Measurements from ENCODE around the gene ZNF518A.
"Not testable (repeated sequence)": the region's sequence is repeated elsewhere in the genome, so short reads cannot be mapped to it uniquely, and the experiment has no call there.

Gene ZNF518A

GRCh38 chr10:96131621-96132020 lies 1.5 kb downstream of the ZNF518A start:
- DNase-seq (ENCODE audit: low read depth, low spot score), result no peak

GRCh38 chr10:96133135-96133534 lies 3.0 kb downstream of the ZNF518A start:
- DNase-seq (ENCODE audit: low read depth, low spot score), result no peak

GRCh38 chr10:96136810-96137209 lies 6.7 kb downstream of the ZNF518A start:
- DNase-seq (ENCODE audit: low read depth, low spot score), result no peak

DNA sequence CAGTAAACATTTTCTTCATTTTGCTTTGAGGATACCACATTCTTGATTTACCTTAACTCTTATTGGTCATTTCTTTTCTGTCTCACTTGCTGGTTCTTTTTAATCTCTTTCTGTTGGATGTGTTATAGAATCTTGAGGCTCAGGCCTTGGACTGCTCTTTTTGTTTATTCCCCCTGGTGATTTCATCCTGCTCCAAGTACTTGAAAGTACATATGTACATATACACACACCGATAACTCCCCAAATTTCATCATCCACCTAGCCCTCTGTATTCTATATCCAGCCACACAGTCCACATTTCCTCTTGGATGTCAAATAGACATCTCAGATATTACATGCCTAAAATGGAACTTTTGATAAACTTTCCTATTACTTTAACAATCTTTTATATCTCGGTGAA lies 7.5 kb downstream of the ZNF518A start:
- DNase-seq (ENCODE audit: low read depth, low spot score), result no peak

DNA sequence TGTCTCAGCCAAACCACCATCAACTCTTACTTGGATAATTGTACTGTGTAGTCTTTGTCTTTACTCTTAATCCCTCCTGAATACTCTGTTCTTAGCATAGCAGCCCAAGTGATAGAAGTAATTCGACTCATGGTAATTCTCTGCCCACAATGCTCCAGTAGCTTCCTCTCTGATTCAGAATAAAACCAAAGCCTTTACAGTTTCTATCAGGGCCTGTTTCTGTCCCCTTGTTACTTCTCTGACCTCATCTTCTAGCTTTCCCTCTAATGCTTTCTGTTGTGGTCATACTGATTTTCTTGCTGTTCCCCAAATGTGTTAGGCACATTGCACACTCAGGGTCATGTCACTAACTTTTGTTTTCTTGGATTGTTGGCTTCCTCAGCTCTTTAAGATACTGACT lies 8.0 kb downstream of the ZNF518A start:
- no peak for DNase-seq (ENCODE audit: low read depth, low spot score)

DNA sequence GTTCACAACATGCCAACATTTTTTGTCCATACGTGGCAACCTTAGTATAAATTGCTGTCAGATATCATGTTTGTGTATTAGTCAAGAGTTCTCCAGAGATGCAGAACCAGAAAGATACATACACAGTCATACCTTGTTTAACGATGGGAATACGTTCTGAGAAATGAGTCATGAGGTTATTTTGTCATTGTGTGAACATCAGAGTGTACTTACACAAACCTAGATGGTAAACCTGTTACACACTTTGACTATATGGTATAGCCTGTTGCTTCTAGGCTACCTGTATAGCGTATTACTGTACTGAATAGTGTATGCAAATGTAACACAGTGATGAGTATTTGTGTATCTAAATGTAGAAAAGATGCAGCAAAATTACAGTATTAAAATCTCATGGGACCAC lies 22.3 kb downstream of the ZNF518A start:
- no peak for DNase-seq (ENCODE audit: low read depth, low spot score)

DNA sequence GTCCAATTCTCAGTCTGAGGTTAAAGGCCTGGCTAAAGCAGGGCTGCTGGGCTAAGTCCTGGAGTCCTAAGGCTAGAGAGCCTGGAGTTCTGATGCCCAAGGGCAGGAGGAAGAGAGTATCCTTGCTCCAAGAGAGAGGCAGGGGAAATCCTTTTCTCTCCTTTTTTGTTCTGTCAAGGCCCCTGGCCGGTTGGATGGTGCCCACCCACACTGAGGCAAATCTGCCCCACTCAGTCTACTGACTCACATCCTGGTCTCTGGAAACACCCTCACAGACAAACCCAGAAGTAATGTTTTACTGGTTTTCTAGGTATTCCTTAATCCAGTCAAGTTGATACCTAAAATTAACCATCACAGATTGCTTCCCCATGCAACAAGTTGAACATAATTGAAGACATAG lies 23.0 kb downstream of the ZNF518A start:
- DNase-seq (ENCODE audit: low read depth, low spot score), result no peak

- DNase-seq (ENCODE audit: low read depth, low spot score), result no peak
Observed at GRCh38 chr10:96165726-96166125, 35.6 kb downstream of the ZNF518A start.

DNA sequence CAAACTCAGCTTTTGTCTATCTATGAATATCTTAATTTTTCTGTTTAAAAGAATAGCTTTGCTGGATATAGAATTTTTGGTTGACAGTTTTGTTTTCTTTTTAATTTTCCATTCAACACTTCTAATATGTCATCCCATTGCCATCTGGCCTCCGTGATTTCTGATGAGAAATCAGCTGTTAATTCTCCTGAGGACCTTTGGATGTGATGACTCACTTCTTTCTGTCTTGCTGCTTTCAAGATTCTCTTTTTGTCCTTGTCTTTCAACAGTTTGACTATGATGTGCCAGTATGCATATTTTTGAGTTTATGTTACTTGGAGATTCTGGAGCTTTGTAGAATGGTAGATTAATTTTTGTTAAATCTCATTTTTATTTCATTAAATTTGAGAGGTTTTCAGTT lies 38.4 kb downstream of the ZNF518A start:
- DNase-seq (ENCODE audit: low read depth, low spot score), result no peak

GRCh38 chr10:96170230-96170629 lies 40.1 kb downstream of the ZNF518A start:
- DNase-seq (ENCODE audit: low read depth, low spot score), result no peak

- no peak for DNase-seq (ENCODE audit: low read depth, low spot score)
Observed at GRCh38 chr10:96172666-96173065, 42.6 kb downstream of the ZNF518A start.

- no peak for DNase-seq (ENCODE audit: low read depth, low spot score)
Observed at GRCh38 chr10:96176985-96177384, 46.9 kb downstream of the ZNF518A start.

DNA sequence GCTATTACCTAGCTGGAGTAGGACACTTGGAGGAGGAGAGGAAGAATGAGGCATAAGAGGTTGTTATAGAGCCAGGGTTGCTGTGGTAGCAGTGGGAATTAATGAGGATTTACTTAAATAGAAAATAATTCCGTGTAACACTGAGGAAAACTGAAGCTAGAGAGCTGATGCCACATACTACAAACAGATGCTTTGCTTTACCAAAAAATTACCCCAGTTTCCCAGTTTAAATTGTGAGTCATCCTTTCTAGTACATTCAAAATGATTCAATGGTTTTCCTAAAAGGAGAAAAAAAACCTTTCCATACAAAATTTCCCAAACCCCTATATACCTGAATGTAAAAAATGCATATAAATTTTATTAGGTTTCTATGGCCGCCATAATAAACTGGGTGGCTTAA lies 58.3 kb downstream of the ZNF518A start:
- no peak for DNase-seq (ENCODE audit: low read depth, low spot score)

GRCh38 chr10:96188916-96189315 lies 58.8 kb downstream of the ZNF518A start:
- DNase-seq (ENCODE audit: low read depth, low spot score), result no peak

DNA sequence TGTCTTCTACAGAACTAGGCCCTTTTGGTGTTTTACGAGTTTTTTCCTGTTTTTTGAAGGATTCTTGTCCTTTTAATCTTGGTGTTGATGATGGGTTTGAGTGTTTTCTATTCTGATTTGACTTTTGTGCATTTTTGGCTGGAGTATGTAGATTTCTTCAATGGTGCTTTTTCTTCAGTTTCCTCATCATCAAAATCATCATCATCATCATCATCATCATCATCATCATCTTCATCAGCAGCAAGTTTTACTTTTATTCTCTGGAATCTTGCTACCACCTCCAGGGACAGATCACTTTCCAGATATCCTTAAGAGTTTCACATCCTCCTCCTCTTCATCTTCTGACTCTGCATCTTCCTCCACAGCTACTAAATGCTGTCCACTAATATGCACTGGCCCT lies 59.4 kb downstream of the ZNF518A start:
- not testable (repeated sequence) for DNase-seq (ENCODE audit: low read depth, low spot score)

- no peak for DNase-seq (ENCODE audit: low read depth, low spot score)
Observed at GRCh38 chr10:96201525-96201924, 71.4 kb downstream of the ZNF518A start.

DNA sequence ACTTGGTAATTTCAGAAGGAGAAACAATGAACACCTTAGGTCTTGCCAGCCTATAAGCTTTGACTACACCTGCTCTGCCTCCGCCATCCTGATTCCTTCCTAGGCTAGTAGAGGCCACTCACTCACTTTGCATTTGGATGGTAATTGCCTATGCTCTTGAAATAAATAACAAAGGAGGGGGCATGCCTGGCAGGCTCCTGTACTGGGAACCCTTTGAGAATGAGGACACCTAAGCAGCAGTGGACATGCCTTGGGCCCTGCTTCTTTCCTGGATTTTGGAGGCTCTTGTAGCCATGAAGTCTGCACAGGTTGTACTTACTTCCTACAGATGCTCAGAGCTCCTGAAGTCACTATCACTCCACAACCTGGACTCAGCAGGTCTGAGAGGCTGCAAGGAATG lies 75.5 kb downstream of the ZNF518A start:
- DNase-seq (ENCODE audit: low read depth, low spot score), result no peak

DNA sequence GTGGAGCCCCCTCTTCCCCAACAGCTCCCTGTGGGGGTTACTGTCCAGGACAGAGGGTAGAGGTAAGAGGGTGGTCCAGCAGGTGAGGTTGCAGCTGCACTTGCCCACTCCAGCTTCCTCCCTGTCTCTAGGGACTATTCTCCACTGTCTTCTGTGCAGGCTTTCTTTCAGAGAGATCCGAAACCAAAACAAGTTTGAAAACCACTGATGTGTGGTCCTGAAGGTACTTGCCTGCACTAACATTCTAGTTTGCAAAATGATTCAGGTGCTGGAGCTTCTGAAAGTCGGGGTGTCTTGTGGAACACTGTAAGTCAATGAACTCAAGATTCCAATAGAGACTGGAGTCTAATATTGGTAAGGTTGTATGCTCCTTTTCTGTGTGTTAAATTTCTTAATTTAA lies 78.2 kb downstream of the ZNF518A start:
- DNase-seq (ENCODE audit: low read depth, low spot score), result no peak

DNA sequence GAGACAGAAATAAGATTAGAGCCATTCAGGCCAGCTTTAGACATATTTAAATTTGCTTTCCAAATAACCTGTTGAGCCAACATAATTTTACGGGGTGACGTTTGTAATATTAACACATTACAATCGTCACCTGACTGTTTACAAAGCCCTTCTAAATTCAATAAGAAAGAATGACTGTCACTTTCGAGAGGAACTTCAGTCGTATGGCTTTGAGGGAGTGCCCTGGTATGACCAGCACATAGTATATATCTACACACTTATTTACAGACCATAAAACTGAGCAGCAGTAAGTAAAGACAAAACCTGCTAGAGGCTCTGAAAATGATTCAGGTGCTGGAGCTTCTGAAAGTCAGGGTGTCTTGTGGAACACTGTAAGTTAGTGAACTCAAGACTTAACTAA lies 78.8 kb downstream of the ZNF518A start:
- DNase-seq (ENCODE audit: low read depth, low spot score), result no peak

DNA sequence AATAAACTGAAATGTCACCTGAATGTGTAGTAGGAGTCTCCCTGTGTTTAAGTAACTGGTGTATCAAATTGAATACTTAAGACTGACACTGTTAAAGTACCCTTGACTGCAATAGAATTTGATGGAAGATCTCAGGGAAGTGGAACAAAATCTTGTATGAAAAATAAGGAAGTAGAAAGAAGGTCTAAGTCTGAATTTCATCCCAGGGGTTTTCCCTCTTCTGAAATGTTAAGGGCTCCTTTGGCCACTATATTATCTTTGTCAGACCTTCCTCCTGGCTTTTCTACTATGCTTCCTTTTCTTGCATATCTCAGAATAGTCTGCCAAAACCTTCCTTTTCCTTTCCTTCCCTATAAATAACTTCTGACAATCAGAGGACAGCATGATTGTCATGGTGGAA lies 81.7 kb downstream of the ZNF518A start:
- DNase-seq (ENCODE audit: low read depth, low spot score), result no peak

GRCh38 chr10:96212911-96213310 lies 82.8 kb downstream of the ZNF518A start:
- no peak for DNase-seq (ENCODE audit: low read depth, low spot score)

Data from activated CD4-positive, CD25-positive, alpha-beta regulatory T cell treated with anti-CD3 and anti-CD28 coated beads, Interleukin-2, amount 50 U/mL, for 16 hours (primary cell).